Inferior parietal cortex (tissue), 1 donor: Measurements from ENCODE around the gene TDRD7.

Experiments used
- DNase-seq: peaks from one replicate; pipeline ENCODE4 v3.0.0-alpha.2; 2016; ENCODE audit errors: extremely low spot score

TDRD7 gene

GRCh38 chr9:97386733-97387503 lies 25.0 kb upstream of the TDRD7 start:
- DNase-seq = peak; percentile 79

GRCh38 chr9:97387504-97387886 lies 24.4 kb upstream of the TDRD7 start:
- DNase-seq = no peak

GRCh38 chr9:97387936-97388684 lies 23.8 kb upstream of the TDRD7 start:
- no peak for DNase-seq

GRCh38 chr9:97388721-97389238 lies 23.1 kb upstream of the TDRD7 start:
- no peak for DNase-seq

- no peak for DNase-seq
Observed at GRCh38 chr9:97389249-97389648, 22.6 kb upstream of the TDRD7 start.

- no peak for DNase-seq
Observed at GRCh38 chr9:97390791-97391406, 21.0 kb upstream of the TDRD7 start.

GRCh38 chr9:97394881-97395280 lies 17.0 kb upstream of the TDRD7 start:
- DNase-seq = no peak

- DNase-seq = no peak
Observed at GRCh38 chr9:97395745-97396144, 16.2 kb upstream of the TDRD7 start.

GRCh38 chr9:97396256-97396655 lies 15.6 kb upstream of the TDRD7 start:
- DNase-seq = no peak

GRCh38 chr9:97397220-97397619 lies 14.7 kb upstream of the TDRD7 start:
- no peak for DNase-seq

- DNase-seq = peak; percentile 30
Observed at GRCh38 chr9:97398999-97399758, 12.7 kb upstream of the TDRD7 start.

- DNase-seq = no peak
Observed at GRCh38 chr9:97403746-97404316, 8.1 kb upstream of the TDRD7 start.

GRCh38 chr9:97405551-97405950 lies 6.3 kb upstream of the TDRD7 start:
- DNase-seq = no peak

- DNase-seq = no peak
Observed at GRCh38 chr9:97406620-97407177, 5.2 kb upstream of the TDRD7 start.

- DNase-seq = no peak
Observed at GRCh38 chr9:97408562-97408961, 3.3 kb upstream of the TDRD7 start.

- no peak for DNase-seq
Observed at GRCh38 chr9:97411440-97411788, 482 bp upstream of the TDRD7 start.

- peak; percentile 42 for DNase-seq
Observed at GRCh38 chr9:97412626-97413385, 910 bp downstream of the TDRD7 start.

- DNase-seq = no peak
Observed at GRCh38 chr9:97413462-97413861, 1.6 kb downstream of the TDRD7 start.

- DNase-seq = no peak
Observed at GRCh38 chr9:97415146-97415545, 3.2 kb downstream of the TDRD7 start.

- no peak for DNase-seq
Observed at GRCh38 chr9:97418880-97419279, 7.0 kb downstream of the TDRD7 start.
